ENCODE measurements around the gene WDR1. TPM values are rescaled to one million over a fixed set of nuclear protein-coding genes. Genes with fewer than 3 reads are reported as not detected.
A peak's percentile ranks its signal among the peaks of the same experiment; 100 is the strongest.

Gene WDR1
- total RNA-seq, 2 experiments from 2014 or later: 371 to 372 TPM

DNA sequence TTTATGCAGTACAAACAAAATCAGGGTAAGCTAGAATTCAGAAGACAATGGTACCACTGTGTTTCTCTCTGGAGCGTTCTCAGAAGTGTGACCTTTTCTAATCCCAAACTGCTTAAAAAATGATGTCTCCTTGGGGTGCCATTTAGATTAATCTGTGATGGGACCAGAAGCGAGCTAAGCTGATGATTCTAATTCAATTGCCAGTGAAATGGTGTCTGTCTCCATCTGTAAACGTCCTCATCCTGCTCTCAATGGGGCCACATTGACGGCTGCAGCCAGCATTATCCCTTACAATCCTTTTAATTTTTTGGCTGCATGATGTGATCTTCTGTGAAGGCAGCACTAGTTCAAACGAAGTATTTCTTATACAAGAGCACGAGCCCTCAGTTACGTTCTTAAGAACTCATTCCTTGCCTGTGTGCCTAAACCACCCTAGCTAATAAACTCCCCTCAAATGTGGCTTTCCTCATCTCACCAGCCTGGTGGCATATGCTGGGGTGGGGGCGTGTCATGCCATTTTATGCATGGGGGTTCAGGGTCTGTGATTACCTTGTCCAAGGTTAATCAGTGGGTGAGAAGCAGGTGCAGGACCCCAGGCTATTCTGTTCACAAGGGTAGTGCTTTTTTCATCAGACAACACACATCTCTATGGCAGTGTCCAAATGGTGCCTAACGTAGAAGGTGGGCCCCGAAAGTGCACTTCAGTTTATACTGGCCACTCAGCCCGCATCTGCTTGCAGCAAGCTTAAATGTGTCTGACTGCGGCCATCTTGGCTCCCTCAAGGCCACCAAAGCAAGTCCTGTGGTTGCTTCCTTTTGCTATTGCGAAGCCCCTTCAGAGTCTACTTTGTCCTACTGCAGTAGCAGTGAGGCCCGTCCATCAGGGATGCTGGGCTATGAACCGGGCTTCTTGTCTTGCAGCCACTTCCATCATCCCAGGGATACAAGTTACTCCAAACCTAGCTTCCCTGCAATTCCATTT, 49.6 kb downstream of the WDR1 start:
- H3K27ac Mint-ChIP-seq: no peak overlapping the region
- no peak overlapping the region for H3K4me3 Mint-ChIP-seq
- ATAC-seq (ENCODE audit: low read depth): no peak
- peaks cover 17% of the 10 kb centered on the region for H3K36me3 Mint-ChIP-seq
- H3K27me3 Mint-ChIP-seq: no peaks in the 10 kb centered on the region
- POLR2A ChIA-PET: no interaction called here
- no peak for DNase-seq
- H3K9me3 Mint-ChIP-seq: no peaks in the 10 kb centered on the region
- no peaks in the 10 kb centered on the region for H3K4me1 Mint-ChIP-seq

DNA sequence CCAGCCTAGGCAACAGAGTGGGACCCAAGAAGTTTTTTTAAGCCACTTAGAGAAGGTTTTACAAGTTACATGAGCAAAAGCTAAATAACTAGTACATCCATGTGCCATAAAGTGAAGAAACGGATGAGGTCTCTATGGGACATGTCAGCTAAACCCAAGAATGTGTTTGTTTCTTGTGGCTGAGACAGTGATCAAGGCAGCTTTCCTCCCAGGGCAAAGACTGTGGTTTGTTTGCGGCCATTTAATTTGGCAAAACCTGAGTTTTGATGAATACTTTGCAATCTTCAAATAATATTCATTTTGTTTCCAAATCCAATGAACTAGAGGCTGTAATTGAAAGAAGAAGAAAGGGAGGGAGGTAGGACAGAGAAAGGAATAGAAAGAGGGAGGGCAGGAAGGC, 50.4 kb downstream of the WDR1 start:
- H3K36me3 Mint-ChIP-seq: peaks cover 22% of the 10 kb centered on the region
- POLR2A ChIA-PET: no interaction called here
- ATAC-seq (ENCODE audit: low read depth): no peak
- H3K27ac Mint-ChIP-seq: no peak overlapping the region
- DNase-seq: no peak
- H3K4me1 Mint-ChIP-seq: no peaks in the 10 kb centered on the region
- H3K27me3 Mint-ChIP-seq: no peaks in the 10 kb centered on the region
- no peaks in the 10 kb centered on the region for H3K9me3 Mint-ChIP-seq
- H3K4me3 Mint-ChIP-seq: no peak overlapping the region

- POLR2A ChIA-PET: no interaction called here
- H3K9me3 Mint-ChIP-seq: no peaks in the 10 kb centered on the region
- DNase-seq (no peak), ATAC-seq (ENCODE audit: low read depth) (peak; percentile 33)
- no peaks in the 10 kb centered on the region for H3K27me3 Mint-ChIP-seq
- H3K36me3 Mint-ChIP-seq: peaks cover 26% of the 10 kb centered on the region
- H3K27ac Mint-ChIP-seq: no peak overlapping the region
- H3K4me1 Mint-ChIP-seq: no peaks in the 10 kb centered on the region
- no peak overlapping the region for H3K4me3 Mint-ChIP-seq
Observed at GRCh38 chr4:10063544-10064300, 52.9 kb downstream of the WDR1 start.

- ATAC-seq (ENCODE audit: low read depth) (no peak), DNase-seq (no peak)
- Mint-ChIP-seq H3K27me3 (no peaks in the 10 kb centered on the region), H3K27ac (no peak overlapping the region), H3K4me3 (no peak overlapping the region), H3K36me3 (peaks cover 29% of the 10 kb centered on the region), H3K9me3 (no peaks in the 10 kb centered on the region), H3K4me1 (no peaks in the 10 kb centered on the region)
- POLR2A ChIA-PET: no interaction called here
Observed at GRCh38 chr4:10061650-10062415, 54.8 kb downstream of the WDR1 start.

GRCh38 chr4:10058371-10058770, 58.2 kb downstream of the WDR1 start:
- no peaks in the 10 kb centered on the region for H3K27me3 Mint-ChIP-seq
- POLR2A ChIA-PET: no interaction called here
- H3K36me3 Mint-ChIP-seq: peaks cover 29% of the 10 kb centered on the region
- H3K4me1 Mint-ChIP-seq: no peaks in the 10 kb centered on the region
- H3K9me3 Mint-ChIP-seq: no peaks in the 10 kb centered on the region
- no peak overlapping the region for H3K27ac Mint-ChIP-seq
- no peak for DNase-seq
- no peak overlapping the region for H3K4me3 Mint-ChIP-seq
- no peak for ATAC-seq (ENCODE audit: low read depth)

DNA sequence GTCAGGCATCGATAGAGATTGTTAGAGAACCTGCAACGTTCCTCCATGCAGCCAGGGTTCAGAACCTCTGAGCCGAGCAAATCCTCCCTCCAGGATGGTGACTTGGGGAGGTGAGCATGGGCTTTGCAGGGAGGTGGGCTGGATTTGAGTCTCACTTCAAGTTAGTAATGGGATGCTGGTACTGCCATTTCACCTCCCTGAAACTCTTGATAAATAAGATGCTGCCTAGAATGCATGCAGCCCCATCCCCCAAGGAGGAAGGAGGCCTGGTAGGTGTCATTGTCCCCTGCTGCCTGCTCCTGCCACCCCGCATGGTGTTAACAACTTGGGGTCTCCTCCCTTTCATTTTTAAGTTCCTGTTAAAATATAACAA, 59.6 kb downstream of the WDR1 start:
- H3K27me3 Mint-ChIP-seq: no peaks in the 10 kb centered on the region
- H3K9me3 Mint-ChIP-seq: no peaks in the 10 kb centered on the region
- no peak overlapping the region for H3K4me3 Mint-ChIP-seq
- H3K36me3 Mint-ChIP-seq: peaks cover 29% of the 10 kb centered on the region
- DNase-seq (no peak), ATAC-seq (ENCODE audit: low read depth) (no peak)
- POLR2A ChIA-PET: interaction anchor here (0.7 kb wide), 1 partner anchor 198 kb away, joined by 4 read pairs; no protein-coding TSS in a partner anchor
- no peaks in the 10 kb centered on the region for H3K4me1 Mint-ChIP-seq
- H3K27ac Mint-ChIP-seq: no peak overlapping the region

DNA sequence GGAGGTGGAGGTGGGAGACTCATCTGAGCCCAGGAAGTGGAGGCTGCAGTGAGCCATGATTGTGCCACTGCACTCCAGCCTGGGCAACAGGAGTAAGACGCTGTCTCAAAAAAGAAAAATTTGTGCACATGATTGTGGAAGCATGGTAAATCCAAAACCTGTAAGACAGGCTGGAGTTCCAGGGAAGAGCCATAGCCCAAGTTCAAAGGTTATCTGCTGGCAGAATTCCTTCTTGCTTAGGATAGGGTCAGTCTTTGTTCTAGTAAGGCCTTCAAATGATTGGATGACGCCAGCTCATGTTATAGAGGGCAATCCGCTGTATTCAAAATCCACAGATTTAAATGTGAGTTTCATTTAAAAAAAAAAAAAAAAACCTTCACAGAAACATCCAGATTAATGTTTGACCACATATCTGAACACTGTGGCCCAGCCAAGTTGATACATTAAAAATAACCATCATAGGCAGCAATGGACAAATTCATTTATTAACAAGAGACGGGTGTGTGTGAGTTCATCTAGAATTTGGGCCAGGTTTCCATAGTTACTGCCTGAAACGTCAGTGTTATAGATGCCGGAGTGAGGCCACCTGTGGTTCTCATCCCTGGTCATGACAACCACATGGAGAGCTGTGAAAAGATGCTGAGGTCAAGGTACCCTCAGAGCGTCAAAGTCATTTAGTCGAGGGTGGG, 60.1 kb downstream of the WDR1 start:
- ATAC-seq (ENCODE audit: low read depth): no peak
- no peaks in the 10 kb centered on the region for H3K27me3 Mint-ChIP-seq
- POLR2A ChIA-PET: no interaction called here

GRCh38 chr4:10055871-10056270, 60.7 kb downstream of the WDR1 start:
- Mint-ChIP-seq H3K9me3 (no peaks in the 10 kb centered on the region), H3K27ac (no peak overlapping the region), H3K36me3 (peaks cover 24% of the 10 kb centered on the region), H3K4me3 (no peak overlapping the region), H3K4me1 (no peaks in the 10 kb centered on the region), H3K27me3 (no peaks in the 10 kb centered on the region)
- POLR2A ChIA-PET: no interaction called here
- DNase-seq (no peak), ATAC-seq (ENCODE audit: low read depth) (no peak)

More for the DNA sequence above, 60.1 kb downstream of the WDR1 start:
- no peak overlapping the region for H3K4me3 Mint-ChIP-seq
- DNase-seq: no peak
- no peaks in the 10 kb centered on the region for H3K4me1 Mint-ChIP-seq
- no peak overlapping the region for H3K27ac Mint-ChIP-seq
- peaks cover 26% of the 10 kb centered on the region for H3K36me3 Mint-ChIP-seq
- H3K9me3 Mint-ChIP-seq: no peaks in the 10 kb centered on the region

GRCh38 chr4:10054571-10055041, 62.0 kb downstream of the WDR1 start:
- DNase-seq (no peak), ATAC-seq (ENCODE audit: low read depth) (no peak)

GRCh38 chr4:10053635-10054453, 62.8 kb downstream of the WDR1 start:
- no peak overlapping the region for H3K4me3 Mint-ChIP-seq
- peaks cover 18% of the 10 kb centered on the region for H3K36me3 Mint-ChIP-seq
- H3K9me3 Mint-ChIP-seq: no peaks in the 10 kb centered on the region
- H3K4me1 Mint-ChIP-seq: peaks cover 3% of the 10 kb centered on the region
- no peak overlapping the region for H3K27ac Mint-ChIP-seq
- H3K27me3 Mint-ChIP-seq: no peaks in the 10 kb centered on the region
- no peak for ATAC-seq (ENCODE audit: low read depth)
- POLR2A ChIA-PET: no interaction called here
- no peak for DNase-seq

More at GRCh38 chr4:10054571-10055041, 62.0 kb downstream of the WDR1 start:
- Mint-ChIP-seq H3K36me3 (peaks cover 22% of the 10 kb centered on the region), H3K27me3 (no peaks in the 10 kb centered on the region), H3K9me3 (no peaks in the 10 kb centered on the region), H3K4me3 (no peak overlapping the region), H3K27ac (no peak overlapping the region), H3K4me1 (no peaks in the 10 kb centered on the region)
- POLR2A ChIA-PET: interaction anchor here (0.6 kb wide), 1 partner anchor 1882 kb away, joined by 6 read pairs; no protein-coding TSS in a partner anchor

- ATAC-seq (ENCODE audit: low read depth) (no peak), DNase-seq (no peak)
- Mint-ChIP-seq H3K4me3 (no peak overlapping the region), H3K36me3 (peaks cover 9% of the 10 kb centered on the region), H3K27ac (no peak overlapping the region), H3K9me3 (no peaks in the 10 kb centered on the region), H3K27me3 (no peaks in the 10 kb centered on the region), H3K4me1 (peaks cover 13% of the 10 kb centered on the region)
- POLR2A ChIA-PET: no interaction called here
Observed at GRCh38 chr4:10051517-10052135, 65.0 kb downstream of the WDR1 start.

DNA sequence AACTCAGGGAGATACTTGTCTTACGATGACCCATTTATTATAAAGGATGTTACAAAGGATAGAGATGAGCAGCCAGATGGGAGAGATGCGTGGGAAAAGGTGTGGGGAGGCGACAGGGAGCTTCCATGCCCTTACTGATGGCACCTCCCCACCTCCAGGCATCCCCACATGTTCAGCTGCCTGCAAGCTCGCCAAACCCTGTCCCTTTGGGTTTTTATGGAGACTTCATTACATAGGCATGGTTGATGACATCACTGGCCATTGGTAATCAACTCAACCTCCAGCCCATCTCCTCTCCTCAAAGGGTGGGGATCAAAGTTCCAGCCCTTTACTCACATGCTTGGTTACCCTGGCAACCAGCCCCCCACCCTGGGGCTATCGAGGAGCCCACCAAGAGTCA, 65.9 kb downstream of the WDR1 start:
- no peak overlapping the region for H3K4me3 Mint-ChIP-seq
- ATAC-seq (ENCODE audit: low read depth) (no peak), DNase-seq (no peak)
- H3K9me3 Mint-ChIP-seq: no peaks in the 10 kb centered on the region
- POLR2A ChIA-PET: no interaction called here
- no peaks in the 10 kb centered on the region for H3K27me3 Mint-ChIP-seq
- H3K36me3 Mint-ChIP-seq: peaks cover 6% of the 10 kb centered on the region
- H3K27ac Mint-ChIP-seq: no peak overlapping the region
- H3K4me1 Mint-ChIP-seq: peaks cover 13% of the 10 kb centered on the region
